NCI-H446 treated with DMSO at 0.1 percent for 48 hours (cell line): ENCODE data around the gene SREBF2.
"Not testable (repeated sequence)": the region's sequence is repeated elsewhere in the genome, so short reads cannot be mapped to it uniquely, and the experiment has no call there.

Source experiments
- DNase-seq: peaks from one replicate; lab custom pipeline; 2025; lab: John Stamatoyannopoulos, UW

The SREBF2 gene

GRCh38 chr22:41842996-41843970 is 10.4 kb downstream of the SREBF2 start:
- no peak for DNase-seq

GRCh38 chr22:41844036-41844435 is 11.1 kb downstream of the SREBF2 start:
- DNase-seq, result no peak

DNA sequence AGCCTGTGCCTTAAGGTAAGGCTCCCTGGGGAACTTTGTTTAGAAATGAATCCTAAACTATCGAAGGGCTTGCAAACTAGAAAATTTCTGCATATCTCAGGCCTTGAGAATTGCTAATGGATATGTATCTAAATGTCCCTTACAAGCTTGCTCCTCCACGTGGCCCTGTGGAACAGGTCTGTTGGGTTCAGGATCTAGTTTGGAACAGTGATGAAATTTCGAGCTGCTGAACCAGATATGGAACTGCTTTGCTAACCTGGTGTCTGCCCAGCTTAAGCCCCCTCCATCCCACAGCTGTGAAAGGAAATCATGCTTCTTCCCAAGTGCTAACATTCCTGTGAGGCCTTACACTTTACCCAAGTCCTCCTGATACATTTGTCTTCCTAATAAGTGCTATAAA is 11.6 kb downstream of the SREBF2 start:
- DNase-seq, result no peak

DNA sequence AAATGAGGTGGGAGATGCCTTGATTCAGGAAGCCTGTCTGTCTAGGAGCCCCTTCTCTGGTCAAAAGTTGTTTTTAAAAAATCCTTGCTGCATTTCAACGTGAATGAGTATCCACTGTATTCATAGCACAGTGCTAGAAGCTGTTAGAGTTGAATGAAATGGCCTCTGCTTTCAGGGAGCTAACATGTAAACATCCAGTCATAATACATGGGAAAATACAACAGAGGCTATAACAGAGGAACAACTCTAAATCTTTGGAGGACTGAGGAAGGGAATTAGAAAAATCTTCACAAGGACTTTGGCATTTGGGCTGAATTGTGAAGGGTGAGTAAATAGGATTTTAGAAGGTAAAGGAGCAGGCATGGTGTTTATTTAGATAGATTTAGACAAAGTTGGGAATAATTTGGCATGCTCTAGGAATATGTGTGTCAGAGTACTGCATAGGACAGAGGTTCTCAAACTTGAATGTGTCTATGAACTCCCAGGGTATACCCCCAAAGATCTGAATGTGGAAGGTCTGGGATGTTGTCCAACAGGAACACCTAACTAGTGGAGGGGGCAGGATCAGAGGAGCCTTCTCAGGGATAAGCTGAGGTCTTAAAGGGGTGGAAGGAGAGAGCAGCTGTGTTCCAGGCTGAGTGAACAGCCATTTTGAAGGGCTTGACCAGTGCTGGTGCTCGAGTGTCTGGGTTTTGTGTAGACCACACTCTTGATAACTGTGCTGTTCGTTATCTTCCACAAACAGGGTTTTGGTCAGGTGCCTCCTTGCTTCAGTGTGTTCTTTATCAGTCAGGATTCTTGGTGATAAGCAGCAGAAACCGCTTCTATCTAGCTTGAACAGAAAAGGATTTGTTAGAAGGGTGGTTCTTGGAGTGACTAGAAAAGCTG is 12.7 kb downstream of the SREBF2 start:
- no peak for DNase-seq

DNA sequence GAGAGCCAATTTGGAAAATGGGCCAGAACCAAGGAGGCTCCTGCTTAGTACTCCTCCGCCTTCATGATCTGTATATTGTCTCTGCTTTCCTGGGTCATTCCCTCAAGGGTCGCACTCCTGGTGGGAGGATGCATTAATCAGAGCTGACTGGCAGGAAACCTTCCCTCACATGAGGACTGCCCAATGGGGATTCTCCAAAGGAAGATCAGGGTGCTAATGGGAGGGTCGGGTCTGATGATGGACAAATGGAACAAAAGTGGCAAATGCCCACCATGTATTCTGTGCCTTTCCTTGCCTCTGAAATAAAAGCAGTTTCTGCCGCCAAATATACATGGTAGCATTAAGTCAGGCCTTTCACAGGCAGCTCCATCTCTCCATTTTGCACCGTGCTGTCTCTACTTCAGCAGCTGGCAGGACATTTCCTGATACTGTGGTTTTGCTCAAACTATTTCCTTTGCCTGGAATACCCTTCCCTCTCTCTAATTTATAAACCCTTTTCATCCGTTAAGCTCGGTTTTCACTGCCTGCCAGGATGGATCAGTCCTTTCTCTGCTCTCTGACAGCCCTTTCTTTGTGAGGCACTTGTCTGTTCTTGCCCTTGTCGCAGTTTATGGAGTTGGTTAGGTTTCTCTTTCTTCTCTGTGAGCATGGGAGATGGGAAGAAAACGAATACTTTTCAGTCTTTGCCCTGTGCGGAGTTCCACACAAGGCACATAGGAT is 13.5 kb downstream of the SREBF2 start:
- no peak for DNase-seq

GRCh38 chr22:41847300-41847699 is 14.4 kb downstream of the SREBF2 start:
- DNase-seq, result no peak

- no peak for DNase-seq
Measured at GRCh38 chr22:41848468-41848867, 15.6 kb downstream of the SREBF2 start.

DNA sequence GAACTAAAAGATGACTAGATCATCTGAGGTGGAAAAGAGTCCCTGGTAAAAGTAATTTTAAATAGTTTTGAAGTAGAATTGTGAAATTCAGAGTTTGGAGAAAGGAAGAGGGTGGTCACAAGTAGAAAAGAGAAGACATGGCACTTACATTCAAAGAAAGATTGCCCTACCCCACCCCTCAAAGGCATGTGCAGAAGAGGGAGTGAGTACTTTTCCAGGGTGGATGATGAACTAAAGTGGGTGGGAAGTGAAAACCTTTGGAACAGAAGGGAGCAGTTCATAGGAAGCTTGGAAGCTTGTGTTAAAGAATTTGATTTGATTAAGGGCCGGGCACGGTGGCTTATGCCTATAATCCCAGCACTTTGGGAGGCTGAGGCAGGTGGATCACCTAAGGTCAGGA is 23.6 kb downstream of the SREBF2 start:
- no peak for DNase-seq

- DNase-seq, result no peak
Measured at GRCh38 chr22:41857155-41857859, 24.4 kb downstream of the SREBF2 start.

DNA sequence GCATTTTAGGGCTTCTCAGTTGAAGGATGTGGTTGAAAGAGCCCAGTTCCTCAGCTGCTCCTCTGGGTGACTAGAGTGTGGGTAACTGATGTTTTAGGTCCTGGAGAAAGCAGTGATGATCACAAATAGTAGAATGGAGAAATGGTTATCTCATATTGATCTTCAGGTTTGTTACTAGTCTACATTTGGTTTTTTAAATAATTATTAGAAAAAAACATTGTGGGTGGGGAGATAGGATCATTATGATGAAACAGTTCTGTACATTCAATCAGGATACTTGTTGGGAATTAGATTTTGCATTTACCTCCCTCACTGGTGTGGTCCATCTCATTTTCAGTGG is 24.9 kb downstream of the SREBF2 start:
- no peak for DNase-seq

- no peak for DNase-seq
Measured at GRCh38 chr22:41862160-41862529, 29.2 kb downstream of the SREBF2 start.

GRCh38 chr22:41862530-41863266 is 29.8 kb downstream of the SREBF2 start:
- no peak for DNase-seq

GRCh38 chr22:41863472-41863871 is 30.6 kb downstream of the SREBF2 start:
- DNase-seq, result no peak

GRCh38 chr22:41868556-41868955 is 35.7 kb downstream of the SREBF2 start:
- no peak for DNase-seq

GRCh38 chr22:41870081-41870480 is 37.2 kb downstream of the SREBF2 start:
- not testable (repeated sequence) for DNase-seq

GRCh38 chr22:41870786-41871185 is 37.9 kb downstream of the SREBF2 start:
- DNase-seq, result no peak

DNA sequence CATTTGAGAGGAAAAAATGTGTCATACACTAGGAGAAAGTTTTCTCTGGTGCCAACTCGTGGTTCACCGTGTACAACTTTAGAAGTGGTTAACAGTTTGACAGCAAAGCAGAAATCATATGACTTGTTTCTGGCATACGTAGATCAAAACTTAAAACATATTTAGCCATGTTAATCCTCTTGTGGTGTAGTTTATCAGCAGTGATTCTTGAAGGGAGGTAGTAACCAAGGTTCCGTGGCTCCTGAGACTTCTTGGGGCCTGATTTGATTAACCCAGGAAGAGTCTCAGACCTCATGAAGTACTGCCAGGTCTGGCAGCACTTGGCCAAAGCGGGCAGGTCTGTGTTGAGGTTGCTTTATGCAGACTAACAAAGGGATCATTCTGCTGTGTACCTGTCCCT is 40.5 kb downstream of the SREBF2 start:
- no peak for DNase-seq

DNA sequence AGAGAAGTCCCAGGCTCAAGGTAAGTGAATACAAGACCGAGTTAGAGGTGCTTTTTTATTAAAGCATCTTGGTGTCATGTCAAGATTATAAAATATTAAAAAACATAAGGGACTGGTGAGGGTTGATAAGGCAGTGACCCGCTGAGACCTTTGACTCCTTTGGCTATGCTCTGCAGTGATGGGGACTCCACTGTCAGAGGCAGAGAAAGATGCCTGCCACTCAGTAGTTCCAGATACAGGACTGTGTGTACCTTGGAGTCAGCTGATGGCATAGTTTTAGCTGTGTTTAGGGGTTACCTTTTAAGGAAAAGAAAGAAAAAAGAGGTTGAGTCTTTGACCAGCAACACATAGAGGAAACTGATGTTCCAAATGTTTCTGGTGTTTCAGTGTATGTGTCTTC is 41.2 kb downstream of the SREBF2 start:
- DNase-seq, result no peak

DNA sequence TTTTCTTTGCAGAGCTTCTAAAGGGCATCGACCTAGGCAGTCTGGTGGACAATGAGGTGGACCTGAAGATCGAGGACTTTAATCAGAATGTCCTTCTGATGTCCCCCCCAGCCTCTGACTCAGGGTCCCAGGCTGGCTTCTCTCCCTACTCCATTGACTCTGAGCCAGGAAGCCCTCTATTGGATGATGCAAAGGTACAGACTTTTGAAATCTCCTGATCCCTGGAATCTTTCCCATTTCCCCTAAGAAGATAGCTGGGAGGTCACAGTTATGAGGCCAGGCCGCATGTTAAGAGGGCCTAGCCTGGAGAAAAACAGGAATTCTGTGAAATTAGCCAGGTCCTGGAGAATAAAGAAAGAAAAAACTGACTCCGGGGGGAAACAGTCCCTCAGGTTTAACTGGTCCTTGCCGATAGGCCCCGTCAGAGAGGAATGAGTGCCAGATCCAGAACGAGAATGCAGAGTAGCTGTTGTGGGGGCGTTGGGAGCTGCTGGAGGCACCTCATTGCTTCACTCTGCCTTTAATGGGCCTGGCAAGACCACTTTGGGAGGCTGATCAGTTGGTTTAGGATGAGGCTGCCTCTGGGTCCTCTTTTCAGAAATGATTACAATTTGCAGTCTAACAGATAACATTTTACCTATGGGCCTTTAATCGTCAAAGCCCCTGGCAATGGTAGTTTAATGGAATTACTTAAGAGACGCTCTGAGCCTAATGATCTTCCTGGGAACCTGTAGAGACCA is 42.8 kb downstream of the SREBF2 start:
- no peak for DNase-seq

DNA sequence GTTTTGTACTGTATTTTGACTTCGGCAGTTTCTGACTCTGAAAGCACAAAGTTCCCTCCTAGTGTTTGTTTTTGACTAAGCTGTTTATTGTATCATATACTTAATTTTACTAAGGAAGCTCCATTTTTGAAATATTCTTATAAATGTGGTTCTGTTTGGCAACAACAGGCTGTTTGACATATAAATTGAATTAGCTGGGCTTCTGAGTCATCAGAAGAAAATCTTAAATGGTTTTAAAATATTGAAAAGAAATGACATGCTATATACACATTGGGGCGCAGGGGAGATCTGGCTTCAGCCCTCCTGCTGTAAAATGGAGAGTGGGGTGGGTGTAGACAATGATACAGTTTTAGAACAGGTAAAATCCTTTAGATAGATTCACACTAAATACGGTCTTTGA is 43.4 kb downstream of the SREBF2 start:
- DNase-seq, result no peak
